ENCODE measurements around the gene GPR84.

GRCh38 chr12:54363618-54364017 is 668 bp downstream of the GPR84 start:
- TF ChIP-seq EZH2phosphoT487 (IDR thresholded peaks at IDR 0.05; ENCODE audit: insufficient read depth, low read depth) = no peak
- no peak for TF ChIP-seq EZH2 (IDR thresholded peaks at IDR 0.05; ENCODE audit: insufficient read depth, poor library complexity, severe bottlenecking)
